Measurements from ENCODE around the gene MYO18B.

GRCh38 chr22:25782831-25783230 lies 40.8 kb downstream of the MYO18B start:
- TF ChIP-seq CEBPB (IDR thresholded peaks at IDR 0.05) (no peak), CREB1 (IDR thresholded peaks at IDR 0.05; ENCODE audit: low read depth) (no peak), YY1 (IDR thresholded peaks at IDR 0.05; ENCODE audit: low read depth) (no peak), EP300 (IDR thresholded peaks at IDR 0.05; ENCODE audit: borderline replicate concordance) (no peak), MAX (IDR thresholded peaks at IDR 0.05) (no peak)
- TF ChIP-seq, protein P1, sequence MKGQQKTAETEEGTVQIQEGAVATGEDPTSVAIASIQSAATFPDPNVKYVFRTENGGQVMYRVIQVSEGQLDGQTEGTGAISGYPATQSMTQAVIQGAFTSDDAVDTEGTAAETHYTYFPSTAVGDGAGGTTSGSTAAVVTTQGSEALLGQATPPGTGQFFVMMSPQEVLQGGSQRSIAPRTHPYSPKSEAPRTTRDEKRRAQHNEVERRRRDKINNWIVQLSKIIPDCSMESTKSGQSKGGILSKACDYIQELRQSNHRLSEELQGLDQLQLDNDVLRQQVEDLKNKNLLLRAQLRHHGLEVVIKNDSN (IDR thresholded peaks at IDR 0.05) = no peak
